Stimulated activated CD4-positive, alpha-beta T cell treated with anti-CD3 and anti-CD28 coated beads, Interleukin-1b, Interleukin-23, amount 100 ng/mL, for 48 hours (primary cell): Measurements from ENCODE around the gene AKR1D1.
"Not testable (repeated sequence)": the region's sequence is repeated elsewhere in the genome, so short reads cannot be mapped to it uniquely, and the experiment has no call there.

Experiments used
- DNase-seq: peaks from one replicate; pipeline ENCODE4 v3.0.0-alpha.2; 2020

AKR1D1 gene

GRCh38 chr7:138074540-138074939 is 1.7 kb upstream of the AKR1D1 start:
- no peak for DNase-seq

- no peak for DNase-seq
These were observed 909 bp upstream of the AKR1D1 start for GRCh38 chr7:138075350-138075749.

GRCh38 chr7:138075786-138076185 is 473 bp upstream of the AKR1D1 start:
- not testable (repeated sequence) for DNase-seq

GRCh38 chr7:138077809-138078208 is 1.6 kb downstream of the AKR1D1 start:
- no peak for DNase-seq

GRCh38 chr7:138079137-138079536 is 2.9 kb downstream of the AKR1D1 start:
- DNase-seq = no peak

GRCh38 chr7:138081868-138082267 is 5.6 kb downstream of the AKR1D1 start:
- no peak for DNase-seq

GRCh38 chr7:138083859-138084258 is 7.6 kb downstream of the AKR1D1 start:
- DNase-seq = no peak

GRCh38 chr7:138086563-138087270 is 10.5 kb downstream of the AKR1D1 start:
- DNase-seq = no peak

GRCh38 chr7:138089080-138089901 is 13.0 kb downstream of the AKR1D1 start:
- DNase-seq = no peak

GRCh38 chr7:138091032-138091431 is 14.8 kb downstream of the AKR1D1 start:
- no peak for DNase-seq

GRCh38 chr7:138091840-138092239 is 15.6 kb downstream of the AKR1D1 start:
- not testable (repeated sequence) for DNase-seq

GRCh38 chr7:138092486-138093028 is 16.3 kb downstream of the AKR1D1 start:
- DNase-seq = no peak

- no peak for DNase-seq
These were observed 20.0 kb downstream of the AKR1D1 start for GRCh38 chr7:138095972-138096935.

- DNase-seq = no peak
These were observed 20.9 kb downstream of the AKR1D1 start for GRCh38 chr7:138097064-138097741.

- no peak for DNase-seq
These were observed 23.6 kb downstream of the AKR1D1 start for GRCh38 chr7:138099813-138100212.

- no peak for DNase-seq
These were observed 29.0 kb downstream of the AKR1D1 start for GRCh38 chr7:138105221-138105620.

GRCh38 chr7:138115047-138115446 is 38.8 kb downstream of the AKR1D1 start:
- no peak for DNase-seq

GRCh38 chr7:138116141-138116540 is 39.9 kb downstream of the AKR1D1 start:
- no peak for DNase-seq

GRCh38 chr7:138116892-138117291 is 40.6 kb downstream of the AKR1D1 start:
- DNase-seq = no peak

GRCh38 chr7:138120140-138120827 is 44.0 kb downstream of the AKR1D1 start:
- no peak for DNase-seq

- no peak for DNase-seq
These were observed 45.9 kb downstream of the AKR1D1 start for GRCh38 chr7:138122162-138122561.

GRCh38 chr7:138125119-138125518 is 48.9 kb downstream of the AKR1D1 start:
- DNase-seq = no peak
